SK-N-SH (cell line): ENCODE measurements around the gene TRIM23. TPM values are rescaled to one million over a fixed set of nuclear protein-coding genes. Genes with fewer than 3 reads are reported as not detected.
A peak's percentile ranks its signal among the peaks of the same experiment; 100 is the strongest.

Experiments used
- CTCF ChIA-PET: fragments of 300-600, 350-600 bp; formaldehyde crosslinking; extraction: SDS; loops from one replicate; lab custom pipeline; 2021; lab: Yijun Ruan, JAX
- POLR2A ChIA-PET: fragments of 350-600 bp; sonication (Branson Sonifier 250); formaldehyde crosslinking; extraction: SDS; loops from one replicate; lab custom pipeline; 2020; ENCODE audit warnings: antibody characterized with exemption, inconsistent platforms; lab: Yijun Ruan, JAX
- DNase-seq: peaks from one replicate; pipeline ENCODE4 v3.0.0; 2012
- H2AFZ ChIP-seq: fragments of 200-600 bp; sonication (generic); 2 replicates; pipeline ENCODE4 v1.8.1; 2016; ENCODE audit warnings: antibody characterized with exemption, mild to moderate bottlenecking, low read depth
- H3F3A ChIP-seq: fragments of 200-600 bp; sonication (generic); replicated peaks from 2 replicates; pipeline ENCODE3; 2016; ENCODE audit warnings: antibody characterized with exemption, mild to moderate bottlenecking; ENCODE audit not compliant: insufficient read depth
- H3K27ac ChIP-seq, 2 experiments: fragments of 200-500 bp in 1 of 2; fragments of 200-600 bp in 1 of 2; sonication (Bioruptor generic) in 1 of 2; sonication (generic), shearing (Covaris generic) in 1 of 2; 2 replicates each; pipeline versions ENCODE4 v1.5.1 to v1.6.1; 2014 to 2016; ENCODE audit warnings: low read depth in 2 of 2, inconsistent platforms in 1 of 2, low read length in 1 of 2, mild to moderate bottlenecking in 1 of 2, mixed read lengths in 1 of 2
- H3K27me3 ChIP-seq: fragments of 200-600 bp; sonication (generic), shearing (Covaris generic); 2 replicates; pipeline ENCODE4 v1.6.1; 2016; ENCODE audit warnings: mixed run types; ENCODE audit not compliant: insufficient read depth
- H3K36me3 ChIP-seq, 2 experiments: fragments of 200-500 bp in 1 of 2; fragments of 200-600 bp in 1 of 2; sonication (Bioruptor generic) in 1 of 2; sonication (generic) in 1 of 2; replicated peaks in 1 of 2; 2 replicates each; pipeline versions ENCODE3 to v1.5.1; 2014 to 2016; ENCODE audit warnings: low read length in 1 of 2, mild to moderate bottlenecking in 1 of 2; ENCODE audit not compliant: insufficient read depth in 2 of 2, control insufficient read depth in 1 of 2
- H3K4me1 ChIP-seq, 2 experiments: fragments of 200-500 bp in 1 of 2; fragments of 200-600 bp in 1 of 2; sonication (Bioruptor generic) in 1 of 2; sonication (generic), shearing (Covaris generic) in 1 of 2; 2 replicates each; pipeline versions ENCODE4 v1.5.1 to v1.6.1; 2014 to 2016; ENCODE audit warnings: low read depth in 1 of 2, low read length in 1 of 2, mixed run types in 1 of 2; ENCODE audit not compliant: insufficient read depth in 2 of 2, control insufficient read depth in 1 of 2
- H3K4me2 ChIP-seq: fragments of 200-600 bp; sonication (generic), shearing (Covaris generic); 2 replicates; pipeline ENCODE4 v1.6.1; 2017; ENCODE audit warnings: mixed run types
- H3K4me3 ChIP-seq, 2 experiments: fragments of 200-500 bp in 1 of 2; fragments of 200-600 bp in 1 of 2; sonication (Bioruptor generic) in 1 of 2; sonication (generic), shearing (Covaris generic) in 1 of 2; 2 replicates each; pipeline versions ENCODE4 v1.5.1 to v1.8.1; 2014 to 2016; ENCODE audit warnings: low read depth in 2 of 2, inconsistent platforms in 1 of 2, low read length in 1 of 2, mild to moderate bottlenecking in 1 of 2, mixed read lengths in 1 of 2, moderate library complexity in 1 of 2
- H3K79me2 ChIP-seq: fragments of 200-600 bp; sonication (generic); 2 replicates; pipeline ENCODE4 v1.8.1; 2017; ENCODE audit warnings: mild to moderate bottlenecking; ENCODE audit not compliant: insufficient read depth
- H3K9ac ChIP-seq: fragments of 200-600 bp; sonication (generic); 2 replicates; pipeline ENCODE4 v1.6.1; 2017; ENCODE audit warnings: mixed run types
- H3K9me2 ChIP-seq: fragments of 200-600 bp; sonication (generic); 2 replicates; pipeline ENCODE4 v1.6.1; 2017; ENCODE audit warnings: mixed run types
- H3K9me3 ChIP-seq: fragments of 200-600 bp; sonication (generic); 2 replicates; pipeline ENCODE4 v1.6.1; 2017; ENCODE audit warnings: mixed run types, mild to moderate bottlenecking, moderate library complexity
- H4K20me1 ChIP-seq: fragments of 200-600 bp; sonication (generic); 2 replicates; pipeline ENCODE4 v1.6.1; 2017; ENCODE audit warnings: mild to moderate bottlenecking, mixed run types; ENCODE audit not compliant: insufficient read depth
- ELF1 ChIP-seq: IDR thresholded peaks from 2 replicates; pipeline ENCODE4 v1.4.0; 2012
- EP300 ChIP-seq, 2 experiments: IDR thresholded peaks; 2 replicates each; pipeline versions ENCODE4 v1.4.0 to v1.6.1; 2012; ENCODE audit warnings: borderline replicate concordance in 1 of 2, low read depth in 1 of 2, low read length in 1 of 2
- FOSL2 ChIP-seq: IDR thresholded peaks from 2 replicates; pipeline ENCODE4 v1.4.0; 2012; ENCODE audit warnings: low read depth, mild to moderate bottlenecking, moderate library complexity, borderline replicate concordance
- FOXM1 ChIP-seq: IDR thresholded peaks from 2 replicates; pipeline ENCODE4 v1.4.0; 2012; ENCODE audit warnings: low read depth, mild to moderate bottlenecking
- GATA2 ChIP-seq: sonication (generic); formaldehyde crosslinking; IDR thresholded peaks from 2 replicates; pipeline ENCODE4 v1.5.0; 2020; ENCODE audit warnings: mild to moderate bottlenecking, missing genetic modification reagents
- MXI1 ChIP-seq: IDR thresholded peaks from 2 replicates; pipeline ENCODE4 v1.6.1; 2012; ENCODE audit warnings: mild to moderate bottlenecking, low read depth, low read length, improper control_type of control experiment
- NFIC ChIP-seq: IDR thresholded peaks from 2 replicates; pipeline ENCODE4 v1.4.0; 2012; ENCODE audit warnings: borderline replicate concordance
- NRF1 ChIP-seq: IDR thresholded peaks from 2 replicates; pipeline ENCODE4 v1.6.1; 2012; ENCODE audit warnings: low read depth, mild to moderate bottlenecking, low read length
- PBX3 ChIP-seq: IDR thresholded peaks from 2 replicates; pipeline ENCODE4; 2012
- POLR2AphosphoS5 ChIP-seq: IDR thresholded peaks from 2 replicates; pipeline ENCODE4 v1.6.1; 2012; ENCODE audit warnings: low read depth, low read length
- RAD21 ChIP-seq: IDR thresholded peaks from 2 replicates; pipeline ENCODE4 v1.6.1; 2012; ENCODE audit warnings: mild to moderate bottlenecking, low read length
- REST ChIP-seq: IDR thresholded peaks from 2 replicates; pipeline ENCODE4 v1.6.1; 2012; ENCODE audit warnings: mild to moderate bottlenecking, low read depth, low read length, moderate library complexity
- RFX5 ChIP-seq: IDR thresholded peaks from 2 replicates; pipeline ENCODE4 v1.6.1; 2012; ENCODE audit warnings: mild to moderate bottlenecking, improper control_type of control experiment, low read length
- SIN3A ChIP-seq: IDR thresholded peaks from 2 replicates; pipeline ENCODE4 v1.6.1; 2012; ENCODE audit warnings: low read depth, mild to moderate bottlenecking, low read length, moderate library complexity, borderline replicate concordance
- TAF1 ChIP-seq: IDR thresholded peaks from 2 replicates; pipeline ENCODE4 v1.6.1; 2012; ENCODE audit warnings: low read depth, mild to moderate bottlenecking, low read length, moderate library complexity, borderline replicate concordance
- TCF12 ChIP-seq: IDR thresholded peaks from 2 replicates; pipeline ENCODE4 v1.4.0; 2012
- USF2 ChIP-seq: fragments of 150-350 bp; IDR thresholded peaks from 2 replicates; pipeline ENCODE4 v1.6.1; 2017; ENCODE audit warnings: antibody characterized with exemption, low read length, low read depth, borderline replicate concordance
- whole genome bisulfite sequencing: methylation state at CpG from one replicate; pipeline ENCODE4 v1.1.6; 2017; ENCODE audit warnings: low lambda C conversion rate; 5-methylcytosine and 5-hydroxymethylcytosine counted together
- polyA plus RNA-seq, 3 experiments: library from polyadenylated mRNA; depleted of rRNA; stranded (reverse); fragments of >200 nt; gene quantifications; 2 replicates each; pipeline ENCODE4 v1.2.3, GENCODE V29; 2012
- TF ChIP-seq, protein P1 (sequence below): IDR thresholded peaks from 2 replicates; pipeline ENCODE4 v1.4.0; 2012; ENCODE audit warnings: low read depth, borderline replicate concordance
- TF ChIP-seq, protein P2 (sequence below): fragments of 150-350 bp; IDR thresholded peaks from 2 replicates; pipeline ENCODE4 v1.6.1; 2016; ENCODE audit warnings: mild to moderate bottlenecking, low read depth, low read length
- TF ChIP-seq, protein P3 (sequence below): fragments of 200-600 bp; sonication (generic); IDR thresholded peaks from 2 replicates; pipeline ENCODE4 v1.6.1; 2017; ENCODE audit warnings: antibody characterized with exemption, mild to moderate bottlenecking, moderate library complexity

Gene TRIM23
- polyA plus RNA-seq, 1 of the 3 experiments (the other 2 are of a cell fraction): 5.6 TPM

- peak overlapping the region; percentile 90 to 96; a peak in 3 of 4 replicates for H3K27ac ChIP-seq
- 35% methylated on average over 6 of the region's 6 CpGs for WGBS
- peaks cover 2% of the 10 kb centered on the region for H4K20me1 ChIP-seq
- H3K36me3 ChIP-seq: peaks cover 15 to 24% of the 10 kb centered on the region in 2 experiments
- no peak for TF ChIP-seq RFX5
- no peak for TF ChIP-seq REST
- TF ChIP-seq USF2: no peak
- TF ChIP-seq, protein P1, sequence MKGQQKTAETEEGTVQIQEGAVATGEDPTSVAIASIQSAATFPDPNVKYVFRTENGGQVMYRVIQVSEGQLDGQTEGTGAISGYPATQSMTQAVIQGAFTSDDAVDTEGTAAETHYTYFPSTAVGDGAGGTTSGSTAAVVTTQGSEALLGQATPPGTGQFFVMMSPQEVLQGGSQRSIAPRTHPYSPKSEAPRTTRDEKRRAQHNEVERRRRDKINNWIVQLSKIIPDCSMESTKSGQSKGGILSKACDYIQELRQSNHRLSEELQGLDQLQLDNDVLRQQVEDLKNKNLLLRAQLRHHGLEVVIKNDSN: no peak
- no peak for TF ChIP-seq POLR2AphosphoS5
- no peak for TF ChIP-seq RAD21
- no peak for TF ChIP-seq EP300 (IDR thresholded peaks at IDR 0.05; ENCODE audit: borderline replicate concordance in 1 of 2, low read depth in 1 of 2, low read length in 1 of 2)
- TF ChIP-seq FOXM1: no peak
- no peak for TF ChIP-seq TAF1
- TF ChIP-seq GATA2 (CRISPR knock-in tag): no peak
- TF ChIP-seq, protein P2, sequence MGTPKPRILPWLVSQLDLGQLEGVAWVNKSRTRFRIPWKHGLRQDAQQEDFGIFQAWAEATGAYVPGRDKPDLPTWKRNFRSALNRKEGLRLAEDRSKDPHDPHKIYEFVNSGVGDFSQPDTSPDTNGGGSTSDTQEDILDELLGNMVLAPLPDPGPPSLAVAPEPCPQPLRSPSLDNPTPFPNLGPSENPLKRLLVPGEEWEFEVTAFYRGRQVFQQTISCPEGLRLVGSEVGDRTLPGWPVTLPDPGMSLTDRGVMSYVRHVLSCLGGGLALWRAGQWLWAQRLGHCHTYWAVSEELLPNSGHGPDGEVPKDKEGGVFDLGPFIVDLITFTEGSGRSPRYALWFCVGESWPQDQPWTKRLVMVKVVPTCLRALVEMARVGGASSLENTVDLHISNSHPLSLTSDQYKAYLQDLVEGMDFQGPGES: no peak
- no peak for TF ChIP-seq PBX3
- no peak for TF ChIP-seq SIN3A
- TF ChIP-seq FOSL2: no peak
- TF ChIP-seq NFIC: no peak
- TF ChIP-seq, protein P3, sequence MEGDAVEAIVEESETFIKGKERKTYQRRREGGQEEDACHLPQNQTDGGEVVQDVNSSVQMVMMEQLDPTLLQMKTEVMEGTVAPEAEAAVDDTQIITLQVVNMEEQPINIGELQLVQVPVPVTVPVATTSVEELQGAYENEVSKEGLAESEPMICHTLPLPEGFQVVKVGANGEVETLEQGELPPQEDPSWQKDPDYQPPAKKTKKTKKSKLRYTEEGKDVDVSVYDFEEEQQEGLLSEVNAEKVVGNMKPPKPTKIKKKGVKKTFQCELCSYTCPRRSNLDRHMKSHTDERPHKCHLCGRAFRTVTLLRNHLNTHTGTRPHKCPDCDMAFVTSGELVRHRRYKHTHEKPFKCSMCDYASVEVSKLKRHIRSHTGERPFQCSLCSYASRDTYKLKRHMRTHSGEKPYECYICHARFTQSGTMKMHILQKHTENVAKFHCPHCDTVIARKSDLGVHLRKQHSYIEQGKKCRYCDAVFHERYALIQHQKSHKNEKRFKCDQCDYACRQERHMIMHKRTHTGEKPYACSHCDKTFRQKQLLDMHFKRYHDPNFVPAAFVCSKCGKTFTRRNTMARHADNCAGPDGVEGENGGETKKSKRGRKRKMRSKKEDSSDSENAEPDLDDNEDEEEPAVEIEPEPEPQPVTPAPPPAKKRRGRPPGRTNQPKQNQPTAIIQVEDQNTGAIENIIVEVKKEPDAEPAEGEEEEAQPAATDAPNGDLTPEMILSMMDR: no peak
- TF ChIP-seq ELF1: no peak
- no peak for TF ChIP-seq MXI1
- no peak for TF ChIP-seq NRF1
- no peak for TF ChIP-seq TCF12
- peak overlapping the region; percentile 89 for H3K4me2 ChIP-seq
- H3K27me3 ChIP-seq: no peaks in the 10 kb centered on the region
- peaks cover 92% of the 10 kb centered on the region for H3K79me2 ChIP-seq
- H3F3A ChIP-seq: peaks cover 3% of the 10 kb centered on the region
- H3K9me2 ChIP-seq: no peaks in the 10 kb centered on the region
- H3K4me1 ChIP-seq: peaks cover 0 to 13% of the 10 kb centered on the region in 2 experiments; a peak in 2 of 4 replicates
- peak overlapping the region; percentile 77 for H3K9ac ChIP-seq
- H2AFZ ChIP-seq: peak overlapping the region; percentile 82; the same call in 1 of the 2 replicates
- H3K4me3 ChIP-seq: peak overlapping the region; percentile 78 to 97
- H3K9me3 ChIP-seq: no peaks in the 10 kb centered on the region
- ChIA-PET POLR2A (no interaction called here), CTCF (no interaction called here)
- DNase-seq: no peak
These were observed 1.6 kb upstream of the TRIM23 start for GRCh38 chr5:65625743-65626142.
